OCI-LY1 (cell line): ENCODE results near the gene SBDS.

Source experiments
- H2AFZ ChIP-seq: fragments of 200-600 bp; sonication (generic), shearing (Covaris generic); 2 replicates; pipeline ENCODE4 v1.6.0; 2014; ENCODE audit warnings: antibody characterized with exemption, mild to moderate bottlenecking, low read length
- H3F3A ChIP-seq: fragments of 200-600 bp; sonication (generic), shearing (Covaris generic); 2 replicates; pipeline ENCODE4 v1.6.0; 2014; ENCODE audit warnings: mild to moderate bottlenecking, antibody characterized with exemption, low read length, moderate library complexity; ENCODE audit not compliant: insufficient read depth
- H3K27ac ChIP-seq: fragments of 200-600 bp; sonication (generic); 2 replicates; pipeline ENCODE4 v1.5.1; 2014; ENCODE audit warnings: low read length, mixed run types, mild to moderate bottlenecking, low read depth; ENCODE audit not compliant: poor library complexity, severe bottlenecking
- H3K27me3 ChIP-seq: fragments of 200-600 bp; sonication (generic); 2 replicates; pipeline ENCODE4 v1.6.0; 2014; ENCODE audit warnings: antibody characterized with exemption, mild to moderate bottlenecking, low read length, moderate library complexity; ENCODE audit not compliant: insufficient read depth
- H3K36me3 ChIP-seq: fragments of 200-600 bp; sonication (generic); 2 replicates; pipeline ENCODE4 v1.6.1; 2014; ENCODE audit warnings: mild to moderate bottlenecking, antibody characterized with exemption, low read length, moderate library complexity, mixed read lengths; ENCODE audit not compliant: insufficient read depth
- H3K4me1 ChIP-seq: fragments of 200-600 bp; sonication (generic); 2 replicates; pipeline ENCODE4 v1.5.1; 2014; ENCODE audit warnings: mild to moderate bottlenecking, low read length, moderate library complexity; ENCODE audit not compliant: insufficient read depth, severe bottlenecking
- H3K4me2 ChIP-seq: fragments of 200-600 bp; sonication (generic), shearing (Covaris generic); 2 replicates; pipeline ENCODE4 v1.6.1; 2014; ENCODE audit warnings: low read length
- H3K4me3 ChIP-seq: fragments of 200-600 bp; sonication (generic); 2 replicates; pipeline ENCODE4 v1.5.1; 2014; ENCODE audit warnings: low read length, low read depth, mild to moderate bottlenecking, mixed read lengths; ENCODE audit not compliant: poor library complexity, severe bottlenecking
- H3K79me2 ChIP-seq: fragments of 200-600 bp; shearing (Covaris generic); 2 replicates; pipeline ENCODE4 v1.6.1; 2016; ENCODE audit warnings: mixed run types, low read length, mixed read lengths; ENCODE audit not compliant: insufficient read depth
- H3K9ac ChIP-seq: fragments of 200-600 bp; sonication (generic), shearing (Covaris generic); 2 replicates; pipeline ENCODE4 v1.6.1; 2014; ENCODE audit warnings: mild to moderate bottlenecking, low read length, mixed read lengths
- H3K9me2 ChIP-seq: fragments of 200-600 bp; sonication (generic), shearing (Covaris generic); 2 replicates; pipeline ENCODE4 v1.6.1; 2014; ENCODE audit warnings: low read depth, mild to moderate bottlenecking, low read length, mixed read lengths
- H3K9me3 ChIP-seq: fragments of 200-600 bp; shearing (Covaris generic); 2 replicates; pipeline ENCODE4 v1.6.1; 2014; ENCODE audit warnings: low read length, mixed read lengths
- H4K20me1 ChIP-seq: fragments of 200-600 bp; sonication (generic), shearing (Covaris generic); 2 replicates; pipeline ENCODE4 v1.6.0; 2016; ENCODE audit warnings: mild to moderate bottlenecking, low read length; ENCODE audit not compliant: insufficient read depth
- EZH2 ChIP-seq: fragments of 200-600 bp; sonication (generic), shearing (Covaris generic); IDR thresholded peaks from 2 replicates; pipeline ENCODE4 v1.8.0; 2017; ENCODE audit warnings: borderline replicate concordance, mixed run types, mild to moderate bottlenecking, antibody characterized with exemption, low read length, moderate library complexity, mixed read lengths
- TF ChIP-seq, protein P1 (sequence below): fragments of 200-600 bp; sonication (generic), shearing (Covaris generic); IDR thresholded peaks from 2 replicates; pipeline ENCODE4 v1.5.1; 2017; ENCODE audit warnings: mild to moderate bottlenecking, antibody characterized with exemption, low read length, moderate library complexity, mixed read lengths

The SBDS gene

DNA sequence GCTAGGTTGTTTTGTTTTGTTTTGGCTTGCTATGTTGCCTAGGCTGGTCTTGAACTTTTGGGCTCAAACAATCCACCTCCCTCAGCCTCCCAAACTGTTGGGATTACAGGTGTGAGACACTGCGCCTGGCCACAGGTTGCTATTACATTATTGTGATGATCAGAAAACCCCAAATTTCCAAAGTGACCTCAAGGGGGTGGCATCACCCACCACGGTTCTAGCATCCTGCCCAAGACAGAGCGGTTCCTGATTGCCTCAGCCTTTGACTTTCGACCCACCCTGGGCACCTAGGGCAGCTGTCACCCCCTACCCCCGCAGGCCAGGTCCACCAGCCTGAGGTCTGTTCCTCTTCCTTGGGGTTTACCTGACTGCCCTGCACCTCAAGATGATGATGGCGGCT lies 28.4 kb downstream of the SBDS start:
- Histone ChIP-seq H3K79me2 (no peaks in the 10 kb centered on the region), H3F3A (no peaks in the 10 kb centered on the region), H2AFZ (no peak overlapping the region), H3K9me2 (no peaks in the 10 kb centered on the region), H3K4me2 (no peak overlapping the region), H4K20me1 (no peaks in the 10 kb centered on the region), H3K36me3 (no peaks in the 10 kb centered on the region), H3K27me3 (no peaks in the 10 kb centered on the region), H3K4me3 (no peak overlapping the region), H3K9me3 (no peaks in the 10 kb centered on the region), H3K4me1 (no peaks in the 10 kb centered on the region), H3K27ac (no peak overlapping the region), H3K9ac (no peak overlapping the region)
- TF ChIP-seq EZH2, result no peak
- TF ChIP-seq, protein P1, sequence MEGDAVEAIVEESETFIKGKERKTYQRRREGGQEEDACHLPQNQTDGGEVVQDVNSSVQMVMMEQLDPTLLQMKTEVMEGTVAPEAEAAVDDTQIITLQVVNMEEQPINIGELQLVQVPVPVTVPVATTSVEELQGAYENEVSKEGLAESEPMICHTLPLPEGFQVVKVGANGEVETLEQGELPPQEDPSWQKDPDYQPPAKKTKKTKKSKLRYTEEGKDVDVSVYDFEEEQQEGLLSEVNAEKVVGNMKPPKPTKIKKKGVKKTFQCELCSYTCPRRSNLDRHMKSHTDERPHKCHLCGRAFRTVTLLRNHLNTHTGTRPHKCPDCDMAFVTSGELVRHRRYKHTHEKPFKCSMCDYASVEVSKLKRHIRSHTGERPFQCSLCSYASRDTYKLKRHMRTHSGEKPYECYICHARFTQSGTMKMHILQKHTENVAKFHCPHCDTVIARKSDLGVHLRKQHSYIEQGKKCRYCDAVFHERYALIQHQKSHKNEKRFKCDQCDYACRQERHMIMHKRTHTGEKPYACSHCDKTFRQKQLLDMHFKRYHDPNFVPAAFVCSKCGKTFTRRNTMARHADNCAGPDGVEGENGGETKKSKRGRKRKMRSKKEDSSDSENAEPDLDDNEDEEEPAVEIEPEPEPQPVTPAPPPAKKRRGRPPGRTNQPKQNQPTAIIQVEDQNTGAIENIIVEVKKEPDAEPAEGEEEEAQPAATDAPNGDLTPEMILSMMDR, result no peak; the same call in 1 of the 2 replicates

DNA sequence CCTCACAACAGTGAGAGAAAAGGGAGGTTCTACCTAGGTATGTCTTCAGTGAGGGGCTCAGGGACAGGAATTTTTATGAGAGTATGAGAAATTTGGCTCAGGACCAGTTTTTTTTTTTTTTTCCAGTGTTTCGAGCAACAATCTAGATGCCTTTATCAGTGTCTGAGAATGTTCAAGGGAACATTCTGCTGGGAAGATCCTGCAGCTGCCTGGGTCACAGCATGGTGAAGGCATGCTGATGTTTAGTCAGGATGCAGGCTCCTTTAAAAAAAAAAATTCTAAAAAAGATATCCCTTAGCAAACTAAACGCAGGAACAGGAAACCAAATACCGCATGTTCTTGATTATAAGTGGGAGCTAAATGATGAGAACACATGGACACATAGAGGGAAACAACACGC lies 31.0 kb downstream of the SBDS start:
- Histone ChIP-seq H3K79me2 (no peaks in the 10 kb centered on the region), H3K9me2 (no peaks in the 10 kb centered on the region)
- TF ChIP-seq EZH2, result no peak
- TF ChIP-seq, protein P1, result no peak

DNA sequence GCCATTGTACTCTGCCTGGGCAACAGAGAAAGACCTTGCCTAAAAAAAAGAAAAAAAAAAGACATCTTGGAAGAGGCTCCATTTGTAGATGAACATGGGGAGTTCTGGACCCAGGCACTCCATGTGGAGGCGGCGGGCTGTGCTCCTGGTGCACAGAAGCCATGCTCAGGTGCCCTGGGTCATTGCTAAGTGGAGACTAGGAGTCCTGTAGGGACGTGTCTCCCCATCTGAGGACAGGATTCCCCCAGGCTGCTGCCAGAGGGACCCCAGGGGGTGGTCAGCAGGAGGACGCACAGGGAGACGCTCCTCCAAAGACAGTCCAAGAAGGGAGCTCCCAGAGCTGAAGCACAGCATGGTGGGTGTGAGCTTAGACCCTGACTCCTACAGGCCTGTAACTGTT lies 34.3 kb downstream of the SBDS start:
- Histone ChIP-seq H3K4me1 (no peaks in the 10 kb centered on the region), H3K27ac (no peak overlapping the region), H3K9me3 (no peaks in the 10 kb centered on the region), H3K9ac (no peak overlapping the region), H3K27me3 (no peaks in the 10 kb centered on the region), H3F3A (no peaks in the 10 kb centered on the region), H3K4me3 (no peak overlapping the region), H2AFZ (no peak overlapping the region), H3K4me2 (no peak overlapping the region), H4K20me1 (no peaks in the 10 kb centered on the region), H3K36me3 (peaks cover 43% of the 10 kb centered on the region), H3K9me2 (no peaks in the 10 kb centered on the region), H3K79me2 (no peaks in the 10 kb centered on the region)
- TF ChIP-seq, protein P1, result no peak
- TF ChIP-seq EZH2, result no peak

More for the DNA sequence above, 31.0 kb downstream of the SBDS start:
- no peak overlapping the region for H3K27ac ChIP-seq
- H3F3A ChIP-seq, result no peaks in the 10 kb centered on the region
- no peaks in the 10 kb centered on the region for H3K4me1 ChIP-seq
- H4K20me1 ChIP-seq, result no peaks in the 10 kb centered on the region
- peaks cover 12% of the 10 kb centered on the region; the same call in 1 of the 2 replicates for H3K36me3 ChIP-seq
- no peaks in the 10 kb centered on the region for H3K9me3 ChIP-seq
- no peak overlapping the region for H3K4me2 ChIP-seq
- H2AFZ ChIP-seq, result no peak overlapping the region
- no peaks in the 10 kb centered on the region for H3K27me3 ChIP-seq
- H3K4me3 ChIP-seq, result no peak overlapping the region
- no peak overlapping the region for H3K9ac ChIP-seq
